Measurements from ENCODE around the gene SAT2.

The SAT2 gene

GRCh38 chr17:7589891-7590691, 37.5 kb downstream of the SAT2 start, which contains the start of gene SOX15:
SOX15 (minus strand) TSS chr17:7590094; CDS start chr17:7589676, 418 bp downstream.
- no peak for DNase-seq

DNA sequence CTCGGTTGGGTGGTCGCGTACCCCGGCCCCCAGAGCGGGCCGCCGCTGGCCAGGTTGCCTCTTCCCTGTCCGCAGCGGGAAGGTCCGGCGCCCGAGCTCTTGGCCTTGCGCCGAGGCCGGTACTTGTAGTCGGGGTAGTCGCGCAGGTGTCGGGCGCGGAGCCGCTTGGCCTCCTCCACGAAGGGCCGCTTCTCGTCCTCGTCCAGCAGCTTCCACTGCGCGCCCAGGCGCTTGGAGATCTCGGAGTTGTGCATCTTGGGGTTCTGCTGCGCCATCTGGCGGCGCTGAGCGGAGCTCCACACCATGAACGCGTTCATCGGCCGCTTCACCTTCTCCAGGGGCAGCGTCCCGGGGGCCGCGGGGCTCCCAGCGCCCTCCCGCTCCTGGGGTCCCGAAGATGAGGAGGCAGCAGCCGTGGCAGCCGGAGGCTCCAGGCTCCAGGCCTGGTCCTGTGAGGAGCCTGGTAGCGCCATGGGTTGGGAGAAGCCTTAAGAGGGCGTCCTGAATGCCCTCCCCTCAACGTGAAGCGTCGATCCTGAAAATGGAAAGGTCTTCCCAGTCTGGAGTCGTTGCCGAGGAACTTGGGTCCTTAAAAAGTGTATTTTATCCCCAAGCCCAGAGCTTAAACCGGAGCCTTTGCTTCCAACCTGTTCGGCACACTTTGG, 38.3 kb downstream of the SAT2 start:
- DNase-seq, result peak; percentile 57 to 66

GRCh38 chr17:7588553-7589203, 38.9 kb downstream of the SAT2 start:
- no peak for DNase-seq

- DNase-seq, result no peak
Measured at GRCh38 chr17:7587420-7588151, 40.0 kb downstream of the SAT2 start.

- no peak for DNase-seq
Measured at GRCh38 chr17:7586673-7587419, 40.8 kb downstream of the SAT2 start.

DNA sequence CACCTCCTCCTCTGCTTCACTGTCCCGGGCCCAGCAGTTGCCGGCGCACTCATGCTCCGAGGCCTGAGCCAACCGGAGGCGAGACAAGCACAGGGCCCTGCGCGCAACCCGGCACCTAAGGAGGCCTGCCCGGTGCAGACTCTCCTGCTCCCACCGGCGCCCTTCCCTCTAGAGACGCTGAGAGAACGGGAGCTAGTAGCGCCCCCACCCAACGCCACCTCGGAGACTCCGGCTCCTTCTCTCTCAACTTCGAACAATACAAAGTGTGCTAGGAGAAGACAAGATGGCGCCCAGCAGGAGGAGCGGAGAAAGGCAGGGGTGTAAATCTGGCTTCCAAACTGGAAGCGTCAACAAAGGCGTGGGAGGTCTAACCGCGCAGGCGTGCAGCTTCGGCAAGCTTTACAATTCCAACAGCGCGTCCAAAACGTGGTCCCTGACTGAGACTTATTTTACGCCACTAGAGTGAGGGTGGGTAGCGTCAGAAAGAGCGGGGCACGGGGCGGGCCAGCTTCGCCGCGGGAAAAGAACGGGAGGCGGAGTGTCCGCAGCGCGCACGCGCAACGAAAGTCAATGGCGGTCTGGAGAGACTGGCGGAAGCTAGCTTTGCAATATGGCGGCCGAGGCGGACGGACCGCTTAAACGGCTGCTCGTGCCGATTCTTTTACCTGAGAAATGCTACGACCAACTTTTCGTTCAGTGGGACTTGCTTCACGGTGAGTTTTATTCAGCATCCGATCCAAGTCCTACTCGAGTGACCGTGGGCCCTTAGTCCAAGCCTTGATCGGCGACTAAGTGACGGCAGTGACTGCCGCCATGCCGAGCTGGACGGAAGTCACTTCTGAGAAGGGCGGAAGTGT, 44.1 kb downstream of the SAT2 start, which contains the start of gene MPDU1:
TSS of gene MPDU1 (plus strand) at position 600 of the 857 bp plus-strand sequence. CDS start at position 611, 11 bp downstream.
- DNase-seq, result peak; percentile 90 to 94

GRCh38 chr17:7582396-7583252, 45.0 kb downstream of the SAT2 start:
- DNase-seq, result no peak

- no peak for DNase-seq
Measured at GRCh38 chr17:7580604-7581575, 46.7 kb downstream of the SAT2 start.

GRCh38 chr17:7579834-7580603, 47.6 kb downstream of the SAT2 start:
- no peak for DNase-seq

- peak; percentile 64 to 69 for DNase-seq
Measured at GRCh38 chr17:7579001-7579833, 48.4 kb downstream of the SAT2 start, which contains the start of gene CD68. CD68 (plus strand) TSS chr17:7579638; CDS start chr17:7579678, 40 bp downstream.

DNA sequence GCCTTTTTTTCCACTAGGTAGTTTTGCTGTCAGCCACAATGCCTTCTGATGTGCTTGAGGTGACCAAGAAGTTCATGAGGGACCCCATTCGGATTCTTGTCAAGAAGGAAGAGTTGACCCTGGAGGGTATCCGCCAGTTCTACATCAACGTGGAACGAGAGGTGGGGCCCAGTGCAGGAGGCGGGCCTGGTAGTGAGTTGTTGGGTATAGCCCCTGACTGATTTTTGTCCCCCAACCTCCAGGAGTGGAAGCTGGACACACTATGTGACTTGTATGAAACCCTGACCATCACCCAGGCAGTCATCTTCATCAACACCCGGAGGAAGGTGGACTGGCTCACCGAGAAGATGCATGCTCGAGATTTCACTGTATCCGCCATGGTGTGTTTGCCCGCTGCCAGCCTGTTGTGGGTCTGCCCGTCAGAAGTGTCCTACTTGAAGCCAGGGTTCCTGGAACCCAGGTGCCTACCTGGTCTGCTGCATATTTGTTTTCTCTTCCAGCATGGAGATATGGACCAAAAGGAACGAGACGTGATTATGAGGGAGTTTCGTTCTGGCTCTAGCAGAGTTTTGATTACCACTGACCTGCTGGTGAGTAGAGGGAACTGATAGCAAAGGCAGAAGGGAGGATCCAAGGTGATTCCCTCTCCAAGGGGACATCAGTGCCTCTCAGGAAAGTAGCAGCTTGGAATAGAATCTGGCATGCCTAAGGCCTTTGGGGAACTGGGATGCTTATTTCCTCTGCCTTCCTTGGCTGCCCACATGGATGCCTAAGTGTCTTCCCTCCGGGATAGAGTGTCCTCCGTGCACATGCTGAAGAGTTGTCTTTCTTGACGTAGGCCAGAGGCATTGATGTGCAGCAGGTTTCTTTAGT, 50.1 kb downstream of the SAT2 start:
- DNase-seq, result no peak

DNA sequence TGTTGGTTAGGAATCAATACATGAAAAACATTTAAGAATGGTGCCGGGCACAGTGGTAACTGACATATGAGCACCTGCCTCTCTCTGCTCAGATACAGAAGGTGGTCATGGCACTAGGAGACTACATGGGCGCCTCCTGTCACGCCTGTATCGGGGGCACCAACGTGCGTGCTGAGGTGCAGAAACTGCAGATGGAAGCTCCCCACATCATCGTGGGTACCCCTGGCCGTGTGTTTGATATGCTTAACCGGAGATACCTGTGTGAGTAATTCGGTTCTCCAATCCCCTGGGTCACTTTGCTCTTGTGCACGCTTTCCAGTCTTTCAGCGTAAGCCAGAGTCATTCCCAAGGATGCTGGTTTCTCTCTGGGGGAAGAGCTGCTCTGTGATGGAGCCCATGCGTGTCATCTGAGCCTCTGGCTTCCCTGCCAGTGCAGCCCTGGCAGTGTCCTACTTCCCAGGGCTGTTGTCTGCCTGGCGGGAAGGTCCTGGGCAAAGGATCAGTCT, 51.1 kb downstream of the SAT2 start:
- no peak for DNase-seq
